Lower lobe of right lung (tissue), 2 donors: Measurements from ENCODE around the gene AKAP3. TPM values are rescaled to one million over a fixed set of nuclear protein-coding genes. Genes with fewer than 3 reads are reported as not detected.

Experiments
- ATAC-seq, 2 donors: fragments of 200-7000 bp; cut with Tn5 transposase; one replicate each; pipeline ENCODE4 v1.9.1; 2020 to 2022; ENCODE audit warnings: mild to moderate bottlenecking in 2 of 2, moderate library complexity in 2 of 2
- DNase-seq: peaks from one replicate; pipeline ENCODE4 v3.0.0-alpha.2; 2020
- H3K27ac ChIP-seq: fragments of 200-600 bp; one replicate; pipeline ENCODE4 v1.8.0; 2022
- H3K27me3 ChIP-seq: fragments of 200-600 bp; one replicate; pipeline ENCODE4 v1.8.0; 2022; ENCODE audit warnings: low read depth
- H3K36me3 ChIP-seq: fragments of 200-600 bp; one replicate; pipeline ENCODE4 v1.8.0; 2022; ENCODE audit warnings: mild to moderate bottlenecking
- H3K4me1 ChIP-seq: fragments of 200-600 bp; one replicate; pipeline ENCODE4 v1.8.0; 2022
- H3K4me3 ChIP-seq: fragments of 200-600 bp; one replicate; pipeline ENCODE4 v1.8.0; 2022; ENCODE audit warnings: mild to moderate bottlenecking
- H3K9me3 ChIP-seq: fragments of 200-600 bp; one replicate; pipeline ENCODE4 v1.8.0; 2022
- intact Hi-C: fragments of 100-400 bp; cut with DNase I; formaldehyde crosslinking; loops from one replicate; pipeline ENCODE4 v1.11.0; 2022
- total RNA-seq: library from RNA; stranded (reverse); fragmentation: NEBNext Ultra II Directional; extraction: Animal tissue kit (Norgen Biotek cat#: 25700); gene quantifications from one replicate; pipeline ENCODE4 v1.2.1, GENCODE V29; 2021
- TF ChIP-seq, protein P1 (sequence below): fragments of 200-600 bp; IDR thresholded peaks from one replicate; pipeline ENCODE4 v1.8.0; 2022; ENCODE audit warnings: antibody characterized with exemption, mild to moderate bottlenecking
- donor health status: DM: no; HTN: yes; CAD: no; lungs with severe emphysema.

The AKAP3 gene
- total RNA-seq, 1 donor from 2014 or later, result 3.2 TPM

DNA sequence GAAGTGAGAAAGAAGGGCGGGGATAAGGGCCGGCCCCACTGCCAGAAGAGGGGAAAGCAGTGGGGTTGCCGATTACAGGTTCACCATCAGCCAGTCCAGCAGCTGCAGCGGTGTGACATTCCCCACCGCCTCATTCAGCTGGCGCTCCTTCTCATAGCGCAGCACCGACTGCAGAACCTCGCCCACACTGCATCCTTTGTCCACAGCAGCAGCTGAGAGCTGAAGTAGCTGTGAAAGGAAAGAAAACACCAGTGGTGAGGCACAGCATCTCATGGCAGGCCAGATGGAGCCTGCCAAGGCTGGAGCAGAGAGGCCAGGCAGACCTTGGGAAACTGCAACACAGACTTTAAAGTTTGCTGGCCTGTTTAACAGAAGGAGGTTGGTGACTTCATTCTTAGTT lies 33.2 kb downstream of the AKAP3 start:
- intact Hi-C loops, result no loop called here

DNA sequence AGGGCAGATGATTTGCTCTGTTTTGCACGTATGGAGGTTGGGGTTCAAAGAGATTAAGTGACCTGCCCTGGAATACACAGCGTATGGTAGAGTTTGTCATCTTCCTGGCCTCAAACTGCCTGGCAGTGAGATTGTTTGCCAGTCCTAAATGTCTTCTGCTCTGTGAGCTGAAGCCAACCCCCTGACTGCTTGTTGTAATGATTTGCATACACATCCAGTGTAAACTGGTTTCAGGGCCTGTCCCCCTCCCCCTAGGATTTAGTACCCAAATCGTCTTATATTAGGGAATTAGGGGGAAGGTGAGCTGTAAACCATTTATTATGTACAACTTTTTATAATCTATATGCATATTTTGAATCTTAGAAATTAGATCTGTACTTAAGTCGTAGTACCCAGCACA lies 38.4 kb downstream of the AKAP3 start:
- H3K4me1 ChIP-seq, result peaks cover 10% of the 10 kb centered on the region
- intact Hi-C loops, result no loop called here
- peaks cover 67% of the 10 kb centered on the region for H3K36me3 ChIP-seq
- no peaks in the 10 kb centered on the region for H3K9me3 ChIP-seq
- H3K27me3 ChIP-seq, result no peaks in the 10 kb centered on the region
- no peak overlapping the region for H3K27ac ChIP-seq
- TF ChIP-seq, protein P1, sequence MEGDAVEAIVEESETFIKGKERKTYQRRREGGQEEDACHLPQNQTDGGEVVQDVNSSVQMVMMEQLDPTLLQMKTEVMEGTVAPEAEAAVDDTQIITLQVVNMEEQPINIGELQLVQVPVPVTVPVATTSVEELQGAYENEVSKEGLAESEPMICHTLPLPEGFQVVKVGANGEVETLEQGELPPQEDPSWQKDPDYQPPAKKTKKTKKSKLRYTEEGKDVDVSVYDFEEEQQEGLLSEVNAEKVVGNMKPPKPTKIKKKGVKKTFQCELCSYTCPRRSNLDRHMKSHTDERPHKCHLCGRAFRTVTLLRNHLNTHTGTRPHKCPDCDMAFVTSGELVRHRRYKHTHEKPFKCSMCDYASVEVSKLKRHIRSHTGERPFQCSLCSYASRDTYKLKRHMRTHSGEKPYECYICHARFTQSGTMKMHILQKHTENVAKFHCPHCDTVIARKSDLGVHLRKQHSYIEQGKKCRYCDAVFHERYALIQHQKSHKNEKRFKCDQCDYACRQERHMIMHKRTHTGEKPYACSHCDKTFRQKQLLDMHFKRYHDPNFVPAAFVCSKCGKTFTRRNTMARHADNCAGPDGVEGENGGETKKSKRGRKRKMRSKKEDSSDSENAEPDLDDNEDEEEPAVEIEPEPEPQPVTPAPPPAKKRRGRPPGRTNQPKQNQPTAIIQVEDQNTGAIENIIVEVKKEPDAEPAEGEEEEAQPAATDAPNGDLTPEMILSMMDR, result no peak
- H3K4me3 ChIP-seq, result no peak overlapping the region
- ATAC-seq (no peak), DNase-seq (no peak)

More for the DNA sequence above, 33.2 kb downstream of the AKAP3 start:
- TF ChIP-seq, protein P1, result no peak
- Histone ChIP-seq H3K9me3 (no peaks in the 10 kb centered on the region), H3K4me3 (no peak overlapping the region), H3K4me1 (no peaks in the 10 kb centered on the region), H3K27me3 (no peaks in the 10 kb centered on the region), H3K36me3 (peaks cover 52% of the 10 kb centered on the region), H3K27ac (no peak overlapping the region)
- DNase-seq (no peak), ATAC-seq (no peak)

- Histone ChIP-seq H3K9me3 (no peaks in the 10 kb centered on the region), H3K4me1 (peaks cover 10% of the 10 kb centered on the region), H3K27me3 (no peaks in the 10 kb centered on the region), H3K27ac (no peak overlapping the region), H3K4me3 (no peak overlapping the region), H3K36me3 (peaks cover 54% of the 10 kb centered on the region)
- ATAC-seq, result no peak
- intact Hi-C loops, result no loop called here
- no peak for DNase-seq
- TF ChIP-seq, protein P1, result no peak
Observed at GRCh38 chr12:4609071-4609470, 39.8 kb downstream of the AKAP3 start.

GRCh38 chr12:4607056-4607455 lies 41.8 kb downstream of the AKAP3 start:
- H3K27ac ChIP-seq, result no peak overlapping the region
- H3K36me3 ChIP-seq, result peaks cover 36% of the 10 kb centered on the region
- H3K27me3 ChIP-seq, result no peaks in the 10 kb centered on the region
- ATAC-seq (no peak), DNase-seq (no peak)
- peaks cover 10% of the 10 kb centered on the region for H3K4me1 ChIP-seq
- TF ChIP-seq, protein P1, result no peak
- intact Hi-C loops, result no loop called here
- H3K9me3 ChIP-seq, result no peaks in the 10 kb centered on the region
- H3K4me3 ChIP-seq, result no peak overlapping the region

GRCh38 chr12:4604684-4605193 lies 44.1 kb downstream of the AKAP3 start:
- intact Hi-C loops, result no loop called here
- DNase-seq (peak; percentile 79), ATAC-seq (peak; percentile 98)
- Histone ChIP-seq H3K27ac (peak overlapping the region; percentile 79), H3K4me1 (peaks cover 10% of the 10 kb centered on the region), H3K4me3 (peak overlapping the region; percentile 84), H3K27me3 (no peaks in the 10 kb centered on the region), H3K36me3 (peaks cover 15% of the 10 kb centered on the region), H3K9me3 (no peaks in the 10 kb centered on the region)
- TF ChIP-seq, protein P1, result peak; percentile 98
